ENCODE data around the gene KLHL25.

The KLHL25 gene

GRCh38 chr15:85826756-85827515, 32.2 kb upstream of the KLHL25 start:
- DNase-seq (ENCODE audit: low read depth): peak; percentile 35
- no peak for TF ChIP-seq CTCF (IDR thresholded peaks at IDR 0.05; ENCODE audit: insufficient read depth, low read depth, low read length, missing control alignments)
- H3K4me3 ChIP-seq (ENCODE audit: low read length): no peak overlapping the region

- no peak overlapping the region for H3K4me3 ChIP-seq (ENCODE audit: low read length)
- peak; percentile 35 for DNase-seq (ENCODE audit: low read depth)
- TF ChIP-seq CTCF (IDR thresholded peaks at IDR 0.05; ENCODE audit: insufficient read depth, low read depth, low read length, missing control alignments): no peak
Observed at GRCh38 chr15:85825719-85826118, 31.0 kb upstream of the KLHL25 start.

- H3K4me3 ChIP-seq (ENCODE audit: low read length): no peak overlapping the region
- no peak for DNase-seq (ENCODE audit: low read depth)
- TF ChIP-seq CTCF (IDR thresholded peaks at IDR 0.05; ENCODE audit: insufficient read depth, low read depth, low read length, missing control alignments): no peak
Observed at GRCh38 chr15:85825118-85825517, 30.4 kb upstream of the KLHL25 start.

GRCh38 chr15:85821545-85821944, 26.8 kb upstream of the KLHL25 start:
- DNase-seq (ENCODE audit: low read depth): no peak
- H3K4me3 ChIP-seq (ENCODE audit: low read length): no peak overlapping the region
- no peak for TF ChIP-seq CTCF (IDR thresholded peaks at IDR 0.05; ENCODE audit: insufficient read depth, low read depth, low read length, missing control alignments)

GRCh38 chr15:85819938-85820337, 25.2 kb upstream of the KLHL25 start:
- TF ChIP-seq CTCF (IDR thresholded peaks at IDR 0.05; ENCODE audit: insufficient read depth, low read depth, low read length, missing control alignments): no peak
- DNase-seq (ENCODE audit: low read depth): no peak
- no peak overlapping the region for H3K4me3 ChIP-seq (ENCODE audit: low read length)

- no peak overlapping the region for H3K4me3 ChIP-seq (ENCODE audit: low read length)
- TF ChIP-seq CTCF (IDR thresholded peaks at IDR 0.05; ENCODE audit: insufficient read depth, low read depth, low read length, missing control alignments): no peak
- no peak for DNase-seq (ENCODE audit: low read depth)
Observed at GRCh38 chr15:85813234-85813633, 18.5 kb upstream of the KLHL25 start.

GRCh38 chr15:85810075-85810474, 15.3 kb upstream of the KLHL25 start:
- TF ChIP-seq CTCF (IDR thresholded peaks at IDR 0.05; ENCODE audit: insufficient read depth, low read depth, low read length, missing control alignments): no peak
- H3K4me3 ChIP-seq (ENCODE audit: low read length): no peak overlapping the region
- peak; percentile 19 for DNase-seq (ENCODE audit: low read depth)
